NOMO-1 treated with dmso at 0.1 percent for 144 hours (cell line): ENCODE data around the gene FAM90A26.
"Not testable (repeated sequence)": the region's sequence is repeated elsewhere in the genome, so short reads cannot be mapped to it uniquely, and the experiment has no call there.

Experiments
- DNase-seq: peaks from one replicate; lab custom pipeline; 2025; ENCODE audit not compliant: unreplicated experiment; lab: John Stamatoyannopoulos, UW

The FAM90A26 gene

GRCh38 chr4:9158392-9158791 is 11.8 kb upstream of the FAM90A26 start:
- not testable (repeated sequence) for DNase-seq

- DNase-seq: not testable (repeated sequence)
These were observed 10.2 kb upstream of the FAM90A26 start for GRCh38 chr4:9160046-9160445.

- not testable (repeated sequence) for DNase-seq
These were observed 4.2 kb upstream of the FAM90A26 start for GRCh38 chr4:9165990-9166389.

GRCh38 chr4:9210357-9210756 is 40.1 kb downstream of the FAM90A26 start, which contains the start of gene USP17L10:
TSS of gene USP17L10 (plus strand) at chr4:9210657. CDS start at chr4:9210657, 0 bp downstream.
- DNase-seq: not testable (repeated sequence)

GRCh38 chr4:9214701-9215100 is 44.5 kb downstream of the FAM90A26 start:
- not testable (repeated sequence) for DNase-seq

- DNase-seq: not testable (repeated sequence)
These were observed 44.9 kb downstream of the FAM90A26 start, which contains the start of gene USP17L11 for GRCh38 chr4:9215105-9215504. TSS of gene USP17L11 (plus strand) at chr4:9215405. CDS start at chr4:9215405, 0 bp downstream.

GRCh38 chr4:9219852-9220251 is 49.6 kb downstream of the FAM90A26 start, which contains the start of gene USP17L12:
TSS of gene USP17L12 (plus strand) at chr4:9220152. CDS start at chr4:9220152, 0 bp downstream.
- not testable (repeated sequence) for DNase-seq

GRCh38 chr4:9224596-9224995 is 54.4 kb downstream of the FAM90A26 start, which contains the start of gene USP17L13:
TSS of gene USP17L13 (plus strand) at chr4:9224896. CDS start at chr4:9224896, 0 bp downstream.
- DNase-seq: not testable (repeated sequence)
